IMR-90 (cell line): ENCODE results near the gene ACE2. TPM values are rescaled to one million over a fixed set of nuclear protein-coding genes. Genes with fewer than 3 reads are reported as not detected.
A peak's percentile ranks its signal among the peaks of the same experiment; 100 is the strongest.

Experiments
- ATAC-seq: fragments of 200-7000 bp; cut with Tn5 transposase; 2 replicates; pipeline ENCODE4 v1.9.1; 2020; ENCODE audit warnings: low read depth, mild to moderate bottlenecking, moderate library complexity
- BruUV-seq: library from RNA; stranded (reverse); fragments of 400-500 nt; replicated peaks from 2 replicates; lab custom pipeline; 2021; lab: Mats Ljungman, UMichigan
- CTCF ChIA-PET: fragments of 300-600 bp; formaldehyde crosslinking; extraction: SDS; loops from one replicate; lab custom pipeline; 2021; ENCODE audit warnings: antibody characterized with exemption; lab: Yijun Ruan, JAX
- POLR2A ChIA-PET: fragments of 300-600 bp; sonication (Branson Sonifier 250); formaldehyde crosslinking; loops from one replicate; lab custom pipeline; 2022; ENCODE audit warnings: antibody characterized with exemption; ENCODE audit not compliant: unreplicated experiment; lab: Charles Lee
- DNase-seq: peaks from one replicate; pipeline ENCODE4 v3.0.0; 2013
- H2AFZ ChIP-seq: replicated peaks from 2 replicates; pipeline ENCODE3; 2013; ENCODE audit warnings: low read length, mild to moderate bottlenecking; ENCODE audit not compliant: poor library complexity
- H2AK5ac ChIP-seq: 2 replicates; pipeline ENCODE4 v1.6.1; 2013; ENCODE audit warnings: low read depth, low read length, inconsistent platforms
- H2AK9ac ChIP-seq: replicated peaks from 2 replicates; pipeline ENCODE3; 2013; ENCODE audit warnings: mild to moderate bottlenecking, low read depth, low read length, moderate library complexity; ENCODE audit not compliant: poor library complexity
- H2BK120ac ChIP-seq: 2 replicates; pipeline ENCODE4 v1.6.1; 2013; ENCODE audit warnings: low read depth, low read length, inconsistent platforms
- H2BK15ac ChIP-seq: 3 replicates; pipeline ENCODE4 v1.6.1; 2013; ENCODE audit warnings: low read depth, low read length, inconsistent platforms
- H2BK20ac ChIP-seq: 2 replicates; pipeline ENCODE4 v1.6.1; 2013; ENCODE audit warnings: low read depth, mild to moderate bottlenecking, inconsistent platforms, low read length, moderate library complexity
- H2BK5ac ChIP-seq: 2 replicates; pipeline ENCODE4 v1.6.1; 2013; ENCODE audit warnings: mild to moderate bottlenecking, low read depth, low read length, inconsistent platforms; ENCODE audit not compliant: poor library complexity, severe bottlenecking
- H3K14ac ChIP-seq: replicated peaks from 2 replicates; pipeline ENCODE4 v1.6.1; 2013; ENCODE audit warnings: low read depth, low read length, inconsistent platforms
- H3K18ac ChIP-seq: 2 replicates; pipeline ENCODE4 v1.6.1; 2013; ENCODE audit warnings: low read depth, low read length, control low read depth
- H3K23ac ChIP-seq: 2 replicates; pipeline ENCODE4 v1.6.1; 2013; ENCODE audit warnings: low read depth, low read length, inconsistent platforms
- H3K27ac ChIP-seq: 2 replicates; pipeline ENCODE4 v1.5.1; 2013; ENCODE audit warnings: mild to moderate bottlenecking, control low read depth, low read length; ENCODE audit not compliant: insufficient read depth
- H3K27me3 ChIP-seq: 2 replicates; pipeline ENCODE4 v1.6.1; 2013; ENCODE audit warnings: low read length; ENCODE audit not compliant: control insufficient read depth, insufficient read depth
- H3K36me3 ChIP-seq: 2 replicates; pipeline ENCODE4 v1.6.1; 2013; ENCODE audit warnings: low read length, mixed read lengths; ENCODE audit not compliant: control insufficient read depth, insufficient read depth
- H3K4ac ChIP-seq: 2 replicates; pipeline ENCODE4 v1.6.1; 2013; ENCODE audit warnings: low read depth, low read length, inconsistent platforms
- H3K4me1 ChIP-seq: 2 replicates; pipeline ENCODE4 v1.6.1; 2013; ENCODE audit warnings: low read length, mixed read lengths; ENCODE audit not compliant: control insufficient read depth, insufficient read depth
- H3K4me2 ChIP-seq: 2 replicates; pipeline ENCODE4 v1.6.1; 2013; ENCODE audit warnings: low read depth, mild to moderate bottlenecking, control low read depth, low read length, moderate library complexity
- H3K4me3 ChIP-seq: 2 replicates; pipeline ENCODE4 v1.5.1; 2013; ENCODE audit warnings: low read depth, mild to moderate bottlenecking, control low read depth, low read length, moderate library complexity; ENCODE audit not compliant: insufficient read depth
- H3K56ac ChIP-seq: 2 replicates; pipeline ENCODE4 v1.6.1; 2013; ENCODE audit warnings: low read length, inconsistent platforms; ENCODE audit not compliant: insufficient read depth; ENCODE audit errors: extremely low read depth
- H3K79me1 ChIP-seq, 2 experiments: 2 replicates each; pipeline ENCODE4 v1.6.1; 2013; ENCODE audit warnings: low read length in 2 of 2, inconsistent platforms in 1 of 2, low read depth in 1 of 2
- H3K9ac ChIP-seq: 2 replicates; pipeline ENCODE4 v1.6.1; 2013; ENCODE audit warnings: low read depth, low read length, control low read depth
- H3K9me1 ChIP-seq: 2 replicates; pipeline ENCODE4 v1.6.1; 2013; ENCODE audit warnings: low read length, inconsistent platforms; ENCODE audit not compliant: insufficient read depth
- H3K9me3 ChIP-seq: 2 replicates; pipeline ENCODE4 v1.6.1; 2013; ENCODE audit warnings: low read length; ENCODE audit not compliant: control insufficient read depth, insufficient read depth
- H4K20me1 ChIP-seq: 2 replicates; pipeline ENCODE4 v1.6.1; 2013; ENCODE audit warnings: low read length, inconsistent platforms; ENCODE audit not compliant: insufficient read depth
- H4K5ac ChIP-seq: 2 replicates; pipeline ENCODE4 v1.6.1; 2013; ENCODE audit warnings: mild to moderate bottlenecking, low read depth, low read length, control low read depth
- H4K8ac ChIP-seq, 2 experiments: 2 replicates each; pipeline ENCODE4 v1.6.1; 2013; ENCODE audit warnings: low read depth in 2 of 2, low read length in 2 of 2, control low read depth in 1 of 2, inconsistent platforms in 1 of 2
- H4K91ac ChIP-seq: 2 replicates; pipeline ENCODE4 v1.6.1; 2013; ENCODE audit warnings: low read depth, low read length, inconsistent platforms; ENCODE audit not compliant: insufficient read depth
- CEBPB ChIP-seq: IDR thresholded peaks from 2 replicates; pipeline ENCODE4 v1.6.1; 2012; ENCODE audit warnings: low read depth, low read length, improper control_type of control experiment
- CTCF ChIP-seq: conservative IDR thresholded peaks from 2 replicates; pipeline ENCODE4 v1.5.1; 2012; ENCODE audit warnings: mild to moderate bottlenecking, low read depth, low read length, improper control_type of control experiment
- FOS ChIP-seq: fragments of 150-350 bp; IDR thresholded peaks from 2 replicates; pipeline ENCODE4 v1.6.1; 2016; ENCODE audit warnings: low read depth, low read length
- MAZ ChIP-seq: IDR thresholded peaks from 2 replicates; pipeline ENCODE4 v1.6.1; 2012; ENCODE audit warnings: low read depth, mild to moderate bottlenecking, low read length, improper control_type of control experiment, moderate library complexity, borderline replicate concordance
- POLR2A ChIP-seq: IDR thresholded peaks from 2 replicates; pipeline ENCODE4 v1.6.1; 2012; ENCODE audit warnings: mild to moderate bottlenecking, low read depth, low read length
- WGBS, 2 experiments: methylation state at CpG; one replicate each; pipeline versions ENCODE4 v1.1.5 to v1.1.7; 2013; ENCODE audit warnings: missing lambda C conversion rate in 2 of 2; ENCODE audit not compliant: insufficient read length in 1 of 2; ENCODE audit errors: extremely low coverage in 2 of 2; 5-methylcytosine and 5-hydroxymethylcytosine counted together
- dilution Hi-C: fragments of 300-500 bp; cut with HindIII; formaldehyde crosslinking; loops from one replicate; pipeline ENCODE4 v1.14.3; 2018; ENCODE audit warnings: low sequenced_read_pairs; ENCODE audit not compliant: unreplicated experiment
- in situ Hi-C: fragments of 300-500 bp; cut with MboI; formaldehyde crosslinking; loops from 3 replicates; pipeline ENCODE4 v1.14.3; 2019; ENCODE audit warnings: low sequenced_read_pairs, inconsistent platforms, mixed read lengths
- intact Hi-C: fragments of 100-400 bp; cut with micrococcal nuclease; formaldehyde crosslinking; loops from 2 replicates; pipeline ENCODE4 v1.10.0; 2022
- polyA plus RNA-seq, 3 experiments: library from polyadenylated mRNA; depleted of rRNA; stranded (reverse); fragments of >200 nt; gene quantifications; 2 replicates each; pipeline ENCODE4 v1.2.3, GENCODE V29; 2012; ENCODE audit warnings: low replicate concordance in 1 of 3
- total RNA-seq: library from RNA; depleted of rRNA; stranded (reverse); fragments of >200 nt; gene quantifications from 2 replicates; pipeline ENCODE4 v1.2.3, GENCODE V29; 2012

The ACE2 gene
- total and polyA plus RNA-seq, 2 of the 4 experiments (the other 2 are of a cell fraction): not detected

GRCh38 chrX:15616531-15616930 lies 15.8 kb upstream of the ACE2 start:
- Histone ChIP-seq H4K91ac (no peak overlapping the region), H3K4me1 (no peaks in the 10 kb centered on the region), H3K79me1 (no peaks in the 10 kb centered on the region), H3K27ac (no peak overlapping the region), H4K8ac (no peak overlapping the region), H2BK120ac (no peak overlapping the region), H3K4ac (no peak overlapping the region), H2AK9ac (no peak overlapping the region), H2AFZ (no peak overlapping the region), H3K4me2 (no peak overlapping the region), H2BK20ac (no peak overlapping the region), H4K20me1 (no peaks in the 10 kb centered on the region), H3K56ac (no peak overlapping the region), H4K5ac (no peak overlapping the region), H3K9me1 (no peaks in the 10 kb centered on the region), H2BK5ac (no peak overlapping the region), H3K9ac (no peak overlapping the region), H2BK15ac (no peak overlapping the region), H3K23ac (no peak overlapping the region), H2AK5ac (no peak overlapping the region), H3K18ac (no peak overlapping the region), H3K36me3 (no peaks in the 10 kb centered on the region), H3K27me3 (no peaks in the 10 kb centered on the region), H3K14ac (no peak overlapping the region), H3K9me3 (no peaks in the 10 kb centered on the region), H3K4me3 (no peak overlapping the region)
- intact Hi-C loops (no loop called here), dilution Hi-C loops (no loop called here), in situ Hi-C loops (no loop called here)
- TF ChIP-seq CTCF: no peak
- TF ChIP-seq POLR2A: no peak
- TF ChIP-seq CEBPB: 0 out of 2 replicates have a peak, but pooled peaks have one; percentile 5
- no peak for TF ChIP-seq MAZ
- TF ChIP-seq FOS: no peak
- POLR2A ChIA-PET: no interaction called here
- BruUV-seq: no TSS peak
- 50% methylated on average over 1 of the region's 3 CpGs; no CpG with 5 or more reads in 1 of the 2 experiments for WGBS, 2 experiments
- DNase-seq (no peak), ATAC-seq (no peak)
- CTCF ChIA-PET: no interaction called here
